GM21515 (cell line): Measurements from ENCODE around the gene SUZ12.
"Not testable (repeated sequence)": the region's sequence is repeated elsewhere in the genome, so short reads cannot be mapped to it uniquely, and the experiment has no call there.

Experiments
- ATAC-seq: cut with Tn5 transposase; IDR thresholded peaks from one replicate; pipeline ENCODE4 v1.9.1; 2021; ENCODE audit not compliant: unreplicated experiment

The SUZ12 gene

DNA sequence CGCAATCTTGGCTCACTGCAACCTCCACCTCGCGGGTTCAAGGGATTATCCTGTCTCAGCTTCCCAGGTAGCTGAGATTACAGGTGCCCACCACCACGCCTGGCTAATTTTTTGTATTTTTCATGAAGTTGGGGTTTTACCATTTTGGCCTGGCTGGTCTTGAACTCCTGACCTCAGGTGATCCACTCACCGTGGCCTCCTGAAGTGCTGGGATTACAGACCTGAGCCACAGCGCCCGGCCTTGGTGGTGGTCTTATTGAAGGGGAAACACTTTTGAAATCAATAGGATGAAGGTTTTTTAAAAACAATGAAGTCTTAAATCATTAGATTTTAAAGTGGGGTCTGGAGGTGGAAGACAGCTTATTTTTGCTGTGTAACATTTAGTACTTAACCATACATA lies 5.6 kb downstream of the SUZ12 start:
- ATAC-seq: not testable (repeated sequence)

GRCh38 chr17:31951953-31952352 lies 15.1 kb downstream of the SUZ12 start:
- not testable (repeated sequence) for ATAC-seq

GRCh38 chr17:31964131-31964530 lies 27.3 kb downstream of the SUZ12 start:
- not testable (repeated sequence) for ATAC-seq

DNA sequence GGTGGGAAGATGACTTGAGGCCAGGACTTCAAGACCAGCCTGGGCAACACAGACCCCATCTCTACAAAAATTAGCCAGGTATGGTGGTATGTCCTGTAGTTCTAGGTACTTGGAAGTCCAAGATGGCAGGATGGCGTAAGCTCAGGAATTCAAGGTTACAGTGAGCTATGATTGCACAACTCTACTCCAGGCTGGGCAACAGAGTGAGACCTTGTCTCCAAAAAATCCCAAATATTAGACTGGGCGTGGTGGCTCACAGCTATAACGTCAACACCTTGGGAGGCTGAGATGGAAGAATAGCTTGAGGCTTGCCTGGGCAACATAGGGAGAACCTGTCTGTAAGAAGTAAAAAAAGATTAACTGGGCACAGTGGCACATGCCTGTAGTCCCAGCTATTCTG lies 30.8 kb downstream of the SUZ12 start:
- ATAC-seq: no peak

GRCh38 chr17:31970416-31970815 lies 33.6 kb downstream of the SUZ12 start:
- not testable (repeated sequence) for ATAC-seq

DNA sequence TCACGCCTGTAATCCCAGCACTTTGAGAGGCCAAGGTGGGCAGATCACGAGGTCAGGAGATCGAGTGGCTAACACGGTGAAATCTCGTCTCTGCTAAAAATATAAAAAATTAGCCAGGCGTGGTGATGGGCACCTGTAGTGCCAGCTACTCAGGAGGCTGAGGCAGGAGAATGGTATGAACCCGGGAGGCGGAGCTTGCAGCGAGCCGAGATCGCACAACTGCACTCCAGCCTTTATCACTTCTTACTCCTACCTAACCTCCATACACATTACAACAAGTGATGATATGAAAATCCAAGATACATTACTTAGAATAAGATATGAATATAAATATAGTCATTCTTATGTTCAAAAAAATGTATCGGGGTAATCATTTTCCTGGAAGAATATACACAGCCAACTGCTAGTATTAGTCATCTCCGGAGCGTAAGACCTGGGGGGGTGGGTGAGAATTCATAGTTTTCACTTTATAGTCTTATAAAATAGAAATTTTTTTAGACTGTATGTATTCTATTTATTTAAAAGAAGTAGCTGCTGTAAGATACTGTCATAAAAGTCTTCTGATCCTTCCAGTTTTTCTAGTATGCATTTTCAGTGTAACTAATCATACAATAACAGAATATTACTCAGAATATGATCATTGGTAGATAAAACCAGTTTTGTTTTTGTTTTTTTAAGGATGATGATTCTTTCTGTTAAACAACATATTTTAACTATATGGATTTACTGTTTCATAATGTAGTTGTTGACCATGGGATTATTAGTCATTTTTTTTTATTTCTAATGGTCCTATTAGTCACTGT lies 37.7 kb downstream of the SUZ12 start:
- not testable (repeated sequence) for ATAC-seq

DNA sequence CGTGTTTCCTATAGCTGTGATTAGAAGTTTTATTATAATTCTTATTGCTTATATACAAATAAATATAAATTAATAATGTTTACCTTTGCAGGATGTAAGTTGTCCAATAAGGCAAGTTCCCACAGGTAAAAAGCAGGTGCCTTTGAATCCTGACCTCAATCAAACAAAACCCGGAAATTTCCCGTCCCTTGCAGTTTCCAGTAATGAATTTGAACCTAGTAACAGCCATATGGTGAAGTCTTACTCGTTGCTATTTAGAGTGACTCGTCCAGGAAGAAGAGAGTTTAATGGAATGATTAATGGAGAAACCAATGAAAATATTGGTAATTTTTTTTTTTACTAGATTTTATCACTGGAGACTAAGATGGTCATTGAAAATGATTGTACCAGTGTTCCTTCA lies 38.6 kb downstream of the SUZ12 start:
- not testable (repeated sequence) for ATAC-seq

DNA sequence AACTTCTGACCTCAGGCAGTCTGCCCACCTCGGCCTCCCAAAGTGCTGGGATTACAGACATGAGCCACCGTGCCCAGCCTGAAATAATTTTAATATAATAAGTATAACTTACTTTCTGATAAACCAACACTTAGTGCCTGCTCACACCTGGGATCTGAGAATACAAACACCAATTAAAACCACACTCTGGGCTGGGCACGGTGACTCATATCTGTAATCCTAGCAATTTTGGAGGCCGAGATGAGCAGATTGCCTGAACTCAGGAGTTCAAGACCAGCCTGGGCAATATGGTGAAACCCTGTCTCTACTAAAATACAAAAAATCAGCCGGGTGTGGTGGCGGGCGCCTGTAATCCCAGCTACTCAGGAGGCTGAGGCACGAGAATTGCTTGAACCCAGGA lies 55.0 kb downstream of the SUZ12 start:
- not testable (repeated sequence) for ATAC-seq

DNA sequence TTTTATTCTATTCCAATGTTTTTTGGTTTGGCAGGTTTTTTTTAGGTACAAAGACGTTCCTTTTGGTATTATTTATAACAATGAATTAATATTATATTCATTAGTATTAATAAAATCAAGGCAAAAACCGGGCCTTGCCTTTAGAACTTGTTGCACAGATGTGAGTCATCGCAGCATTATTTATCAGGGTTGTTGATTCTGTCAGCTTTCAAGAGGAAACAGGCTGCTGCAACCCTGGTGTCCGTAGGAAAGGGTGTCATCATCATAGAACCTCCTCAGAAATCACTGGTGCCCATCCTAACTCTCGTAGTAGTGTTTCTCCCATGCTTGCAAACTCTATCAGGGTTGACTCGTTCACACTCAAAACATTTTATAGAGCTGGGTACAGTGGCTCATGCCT lies 60.2 kb downstream of the SUZ12 start:
- no peak for ATAC-seq

DNA sequence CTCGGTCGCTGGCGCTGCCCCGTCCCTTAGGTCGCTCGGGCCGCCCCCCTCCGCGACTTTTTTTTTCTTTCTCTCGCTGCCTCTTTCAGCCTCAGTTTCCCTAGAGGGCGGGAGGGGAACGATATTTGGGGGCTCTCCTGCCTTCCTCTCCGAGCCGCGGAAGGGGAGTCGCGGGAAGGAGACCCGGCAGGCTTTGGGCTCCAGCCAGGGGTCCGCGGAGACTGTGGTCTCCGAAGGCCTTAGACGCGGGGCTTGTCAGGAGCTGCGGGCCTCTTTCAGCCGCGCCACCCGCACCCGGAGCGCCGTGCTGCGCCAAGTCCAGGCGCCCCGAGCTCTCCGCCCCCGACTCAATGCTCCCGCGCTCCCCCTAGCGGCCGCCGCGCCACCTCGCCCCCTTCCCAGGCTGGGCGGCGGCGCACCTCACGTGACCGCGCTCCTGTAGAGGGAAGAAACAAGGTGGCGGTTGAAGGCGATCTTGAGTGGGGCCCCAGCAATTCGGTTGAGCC lies 70.2 kb downstream of the SUZ12 start, which contains the start of gene LRRC37B:
TSS of gene LRRC37B (plus strand) at position 427 of the 506 bp plus-strand sequence. CDS start 14,010 bp downstream, outside the sequence.
- peak; percentile 82 for ATAC-seq

GRCh38 chr17:32007463-32008298 lies 70.9 kb downstream of the SUZ12 start:
- ATAC-seq: peak; percentile 37

DNA sequence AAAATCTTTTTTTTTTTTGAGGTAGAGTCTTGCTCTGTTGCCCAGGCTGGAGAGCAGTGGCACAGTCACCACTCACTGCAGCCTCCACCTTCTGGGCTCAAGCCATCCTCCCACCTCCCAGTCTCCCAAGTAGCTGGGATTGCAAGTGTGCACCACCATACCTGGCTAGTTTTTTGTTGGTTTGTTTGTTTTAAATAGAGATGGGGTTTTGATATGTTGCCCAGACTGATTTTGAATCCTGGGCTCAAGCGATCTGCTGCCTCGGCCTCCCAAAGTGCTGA lies 72.4 kb downstream of the SUZ12 start:
- ATAC-seq: no peak

- ATAC-seq: no peak
Observed at GRCh38 chr17:32010114-32010513, 73.3 kb downstream of the SUZ12 start.

- ATAC-seq: no peak
Observed at GRCh38 chr17:32015245-32016013, 78.6 kb downstream of the SUZ12 start.

GRCh38 chr17:32016231-32016630 lies 79.4 kb downstream of the SUZ12 start:
- ATAC-seq: no peak

DNA sequence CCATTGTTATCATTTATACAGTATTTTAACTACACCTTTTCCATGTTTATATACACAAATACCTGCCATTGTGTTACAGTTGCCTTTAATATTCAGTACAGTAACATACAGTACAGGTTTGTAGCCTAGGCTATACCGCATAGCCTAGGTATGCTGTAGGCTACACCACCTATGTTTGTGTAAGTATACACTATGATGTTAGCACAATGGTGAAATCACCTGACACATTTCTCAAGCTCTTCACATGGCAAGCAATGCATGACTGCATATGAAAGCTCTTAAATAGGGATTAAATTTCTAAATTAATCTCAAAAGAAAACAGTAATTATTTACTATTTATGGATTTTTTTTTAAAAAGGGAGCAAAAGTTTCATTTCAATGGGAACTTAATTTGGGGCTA lies 82.4 kb downstream of the SUZ12 start:
- ATAC-seq: no peak

GRCh38 chr17:32020943-32021614 lies 84.3 kb downstream of the SUZ12 start:
- ATAC-seq: no peak

- no peak for ATAC-seq
Observed at GRCh38 chr17:32021615-32021955, 84.8 kb downstream of the SUZ12 start.

DNA sequence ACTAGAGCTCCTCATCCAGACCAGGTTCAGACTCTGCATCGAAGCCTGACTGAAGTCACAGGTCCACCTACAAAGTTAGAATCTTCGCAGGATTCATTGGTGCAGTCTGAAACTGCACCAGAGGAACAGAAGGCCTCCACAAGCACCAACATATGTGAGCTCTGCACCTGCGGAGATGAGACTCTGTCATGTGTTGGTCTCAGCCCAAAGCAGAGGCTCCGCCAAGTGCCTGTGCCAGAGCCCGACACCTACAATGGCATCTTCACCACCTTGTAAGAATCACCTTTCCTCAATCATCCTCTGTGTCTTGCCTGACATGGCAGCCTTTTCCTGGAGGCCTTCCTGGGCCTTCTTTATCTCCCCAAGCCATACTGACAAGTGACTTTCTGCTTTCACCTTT lies 85.7 kb downstream of the SUZ12 start:
- not testable (repeated sequence) for ATAC-seq

GRCh38 chr17:32027271-32027670 lies 90.5 kb downstream of the SUZ12 start:
- ATAC-seq: not testable (repeated sequence)

GRCh38 chr17:32033223-32033622 lies 96.4 kb downstream of the SUZ12 start:
- no peak for ATAC-seq
